ENCODE measurements around the gene ERGIC2. TPM values are rescaled to one million over a fixed set of nuclear protein-coding genes. Genes with fewer than 3 reads are reported as not detected.
A peak's percentile ranks its signal among the peaks of the same experiment; 100 is the strongest.

ERGIC2 gene
- total and polyA plus RNA-seq, 2 donors from 2014 or later, result 60.5 to 65.1 TPM

GRCh38 chr12:29346769-29347421, 34.1 kb downstream of the ERGIC2 start:
- H3K9ac ChIP-seq (ENCODE audit: low read length in 3 of 3), result no peak overlapping the region
- intact Hi-C loops (cut with DNase I), result no loop called here
- peak in 2 of 5 donors; percentile 3 to 5 for DNase-seq
- H3K36me3 ChIP-seq (ENCODE audit: control insufficient read depth in 2 of 3, insufficient read depth in 3 of 3, low read length in 3 of 3), result peaks cover 3 to 7% (median 6%) of the 10 kb centered on the region in 3 donors
- FAIRE-seq, result no peak
- no peaks in the 10 kb centered on the region for H3K4me1 ChIP-seq (ENCODE audit: control insufficient read depth in 2 of 3, insufficient read depth in 2 of 3, low read depth in 1 of 3, low read length in 3 of 3)
- no peak for TF ChIP-seq CTCF (IDR thresholded peaks at IDR 0.05; ENCODE audit: borderline replicate concordance, extremely low read depth, insufficient read depth)
- H3K27me3 ChIP-seq (ENCODE audit: control insufficient read depth, insufficient read depth, low read length), result no peaks in the 10 kb centered on the region
- H3K27ac ChIP-seq (ENCODE audit: low read depth in 2 of 2, low read length in 2 of 2), result no peak overlapping the region
- H3K4me3 ChIP-seq (ENCODE audit: low read length in 3 of 3), result no peak overlapping the region
- H3K9me3 ChIP-seq (ENCODE audit: control insufficient read depth in 2 of 3, insufficient read depth in 1 of 3, low read length in 3 of 3), result no peaks in the 10 kb centered on the region

- DNase-seq, result no peak
- Histone ChIP-seq H3K27ac (ENCODE audit: low read depth in 2 of 2, low read length in 2 of 2) (no peak overlapping the region), H3K9me3 (ENCODE audit: control insufficient read depth in 2 of 3, insufficient read depth in 1 of 3, low read length in 3 of 3) (no peaks in the 10 kb centered on the region), H3K36me3 (ENCODE audit: control insufficient read depth in 2 of 3, insufficient read depth in 3 of 3, low read length in 3 of 3) (peaks cover 3 to 10% (median 7%) of the 10 kb centered on the region in 3 donors), H3K4me3 (ENCODE audit: low read length in 3 of 3) (no peak overlapping the region), H3K9ac (ENCODE audit: low read length in 3 of 3) (no peak overlapping the region), H3K4me1 (ENCODE audit: control insufficient read depth in 2 of 3, insufficient read depth in 2 of 3, low read depth in 1 of 3, low read length in 3 of 3) (no peaks in the 10 kb centered on the region), H3K27me3 (ENCODE audit: control insufficient read depth, insufficient read depth, low read length) (no peaks in the 10 kb centered on the region)
- TF ChIP-seq CTCF (IDR thresholded peaks at IDR 0.05; ENCODE audit: borderline replicate concordance, extremely low read depth, insufficient read depth), result no peak
- intact Hi-C loops (cut with DNase I), result no loop called here
- no peak for FAIRE-seq
These were observed 37.8 kb downstream of the ERGIC2 start for GRCh38 chr12:29343022-29343799.

- no peak for TF ChIP-seq CTCF (IDR thresholded peaks at IDR 0.05; ENCODE audit: borderline replicate concordance, extremely low read depth, insufficient read depth)
- Histone ChIP-seq H3K27me3 (ENCODE audit: control insufficient read depth, insufficient read depth, low read length) (no peaks in the 10 kb centered on the region), H3K36me3 (ENCODE audit: control insufficient read depth in 2 of 3, insufficient read depth in 3 of 3, low read length in 3 of 3) (peaks cover 0 to 4% (median 0%) of the 10 kb centered on the region in 3 donors), H3K4me1 (ENCODE audit: control insufficient read depth in 2 of 3, insufficient read depth in 2 of 3, low read depth in 1 of 3, low read length in 3 of 3) (no peaks in the 10 kb centered on the region), H3K27ac (ENCODE audit: low read depth in 2 of 2, low read length in 2 of 2) (no peak overlapping the region), H3K9ac (ENCODE audit: low read length in 3 of 3) (no peak overlapping the region), H3K9me3 (ENCODE audit: control insufficient read depth in 2 of 3, insufficient read depth in 1 of 3, low read length in 3 of 3) (no peaks in the 10 kb centered on the region), H3K4me3 (ENCODE audit: low read length in 3 of 3) (no peak overlapping the region)
- intact Hi-C loops (cut with DNase I), result no loop called here
- no peak for DNase-seq
- FAIRE-seq, result no peak
These were observed 43.6 kb downstream of the ERGIC2 start for GRCh38 chr12:29337325-29337724.
